Measurements from ENCODE around the gene RAMP1. TPM values are rescaled to one million over a fixed set of nuclear protein-coding genes. Genes with fewer than 3 reads are reported as not detected.
A peak's percentile ranks its signal among the peaks of the same experiment; 100 is the strongest.

RAMP1 gene
- total and polyA plus RNA-seq, 9 of the 15 experiments (the other 6 are each of a cell fraction or from before 2014, with no cell fraction given) = 0.72 to 0.77 TPM; not detected in 7

DNA sequence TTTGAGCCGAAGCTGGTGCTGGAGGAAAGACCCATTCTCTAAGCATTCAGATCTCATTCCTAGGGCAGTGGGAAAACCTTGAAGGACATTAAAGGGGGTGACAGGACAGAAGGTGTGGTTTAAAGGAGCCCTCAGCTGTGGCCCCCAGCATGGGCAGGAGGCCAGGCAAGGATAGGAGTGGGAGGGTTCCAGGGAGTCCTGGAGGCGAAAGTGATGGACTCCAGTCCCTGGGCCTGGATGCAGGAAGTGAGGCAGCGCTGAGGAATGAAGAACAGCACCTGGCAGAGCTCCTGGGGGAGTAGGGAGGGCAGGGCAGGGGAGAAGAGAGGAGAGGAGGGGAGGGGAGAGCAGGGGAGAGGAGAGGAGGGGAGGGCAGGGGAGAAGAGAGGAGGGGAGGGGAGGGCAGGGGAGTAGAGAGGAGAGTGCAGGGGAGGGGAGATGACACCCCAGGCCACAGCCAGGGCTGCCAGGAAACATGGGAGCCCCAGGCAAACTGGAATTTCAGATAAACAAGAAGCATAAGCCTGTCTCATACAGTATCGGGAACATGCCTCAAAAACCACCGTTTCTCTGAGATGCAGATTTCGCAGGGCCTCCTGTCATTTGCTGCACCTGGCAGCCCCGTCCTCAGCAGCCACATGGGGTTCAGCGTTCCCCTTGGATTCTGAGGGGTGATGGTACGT is 5.7 kb downstream of the RAMP1 start (continued):
- TF ChIP-seq, protein P1, sequence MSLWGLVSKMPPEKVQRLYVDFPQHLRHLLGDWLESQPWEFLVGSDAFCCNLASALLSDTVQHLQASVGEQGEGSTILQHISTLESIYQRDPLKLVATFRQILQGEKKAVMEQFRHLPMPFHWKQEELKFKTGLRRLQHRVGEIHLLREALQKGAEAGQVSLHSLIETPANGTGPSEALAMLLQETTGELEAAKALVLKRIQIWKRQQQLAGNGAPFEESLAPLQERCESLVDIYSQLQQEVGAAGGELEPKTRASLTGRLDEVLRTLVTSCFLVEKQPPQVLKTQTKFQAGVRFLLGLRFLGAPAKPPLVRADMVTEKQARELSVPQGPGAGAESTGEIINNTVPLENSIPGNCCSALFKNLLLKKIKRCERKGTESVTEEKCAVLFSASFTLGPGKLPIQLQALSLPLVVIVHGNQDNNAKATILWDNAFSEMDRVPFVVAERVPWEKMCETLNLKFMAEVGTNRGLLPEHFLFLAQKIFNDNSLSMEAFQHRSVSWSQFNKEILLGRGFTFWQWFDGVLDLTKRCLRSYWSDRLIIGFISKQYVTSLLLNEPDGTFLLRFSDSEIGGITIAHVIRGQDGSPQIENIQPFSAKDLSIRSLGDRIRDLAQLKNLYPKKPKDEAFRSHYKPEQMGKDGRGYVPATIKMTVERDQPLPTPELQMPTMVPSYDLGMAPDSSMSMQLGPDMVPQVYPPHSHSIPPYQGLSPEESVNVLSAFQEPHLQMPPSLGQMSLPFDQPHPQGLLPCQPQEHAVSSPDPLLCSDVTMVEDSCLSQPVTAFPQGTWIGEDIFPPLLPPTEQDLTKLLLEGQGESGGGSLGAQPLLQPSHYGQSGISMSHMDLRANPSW (CRISPR knock-in tag; IDR thresholded peaks at IDR 0.05) = no peak
- TF ChIP-seq THRAP3 (IDR thresholded peaks at IDR 0.05; ENCODE audit: borderline replicate concordance) = no peak

DNA sequence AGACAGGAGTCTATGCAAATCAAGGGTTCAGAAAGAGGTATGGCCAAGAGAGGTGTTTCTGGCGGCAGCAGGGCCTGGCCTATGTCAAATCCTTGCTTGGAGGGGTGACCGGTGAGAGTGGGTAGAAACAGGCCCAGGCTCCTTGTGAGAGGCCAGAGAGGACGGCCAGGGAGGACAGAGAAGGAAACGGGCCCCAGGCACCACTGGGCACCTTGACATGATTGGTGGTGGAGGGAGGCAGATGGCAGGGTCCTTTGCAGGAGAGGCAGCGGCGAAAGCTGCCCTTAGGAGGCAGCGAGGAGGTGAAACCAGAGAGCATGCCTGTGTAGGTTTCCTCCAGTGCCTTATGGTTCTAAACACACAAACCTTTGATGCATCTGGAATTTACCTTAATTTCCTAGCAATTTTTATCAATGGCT is 6.2 kb downstream of the RAMP1 start:
- H3K27ac ChIP-seq (ENCODE audit: extremely low read depth, low read depth, low read length) = no peak overlapping the region
- no peaks in the 10 kb centered on the region for H4K20me1 ChIP-seq (replicated peaks; ENCODE audit: control insufficient read depth, insufficient read depth, low read length)
- peaks cover 26 to 57% of the 10 kb centered on the region in 2 experiments for H3K27me3 ChIP-seq (ENCODE audit: control insufficient read depth in 2 of 2, insufficient read depth in 2 of 2, low read length in 2 of 2)
- in situ Hi-C loops (cut with MboI) = loop anchor here (25.0 kb wide), 1 partner anchor 397 kb away; no protein-coding TSS in a partner anchor
- ChIA-PET POLR2A (no interaction called here), CTCF (ENCODE audit: low intra/inter-chr PET ratio) (no interaction called here)
- intact Hi-C loops (cut with micrococcal nuclease) = no loop called here
- WGBS (ENCODE audit: insufficient coverage, low coverage, missing lambda C conversion rate) = 27% methylated on average over 5 of the region's 7 CpGs
- H3K4me2 ChIP-seq (ENCODE audit: insufficient read depth, low read length) = no peak overlapping the region
- no peak overlapping the region for H3K4me3 ChIP-seq
- DNase-seq (ENCODE audit: extremely low read depth in 1 of 4, low spot score in 3 of 4) = no peak
- H3K9me3 ChIP-seq (replicated peaks; ENCODE audit: control insufficient read depth, insufficient read depth, low read depth, low read length) = no peaks in the 10 kb centered on the region
- H3K79me2 ChIP-seq (ENCODE audit: control insufficient read depth, insufficient read depth, low read length) = no peaks in the 10 kb centered on the region
- H3K4me1 ChIP-seq (replicated peaks in 1 of 2; ENCODE audit: control insufficient read depth in 2 of 2, insufficient read depth in 2 of 2, low read length in 2 of 2) = peaks cover 0 to 3% of the 10 kb centered on the region in 2 experiments; a peak in 2 of 5 replicates
- H3K36me3 ChIP-seq (ENCODE audit: control insufficient read depth, insufficient read depth, low read length) = no peaks in the 10 kb centered on the region
- ATAC-seq = peak; percentile 48; the same call in 1 of the 3 replicates
- no peak for TF ChIP-seq SP2 (IDR thresholded peaks at IDR 0.05; ENCODE audit: extremely low read depth, low read depth, low read length, poor library complexity, severe bottlenecking)
- BruUV-seq (replicated peaks) = no TSS peak
- H2AFZ ChIP-seq (ENCODE audit: low read depth, low read length) = no peak overlapping the region
- H3K9me1 ChIP-seq (ENCODE audit: control insufficient read depth, insufficient read depth, low read length) = no peaks in the 10 kb centered on the region
- FAIRE-seq = no peak
- no peak overlapping the region for H3K9ac ChIP-seq (ENCODE audit: insufficient read depth in 1 of 2, low read depth in 2 of 2, low read length in 2 of 2)
